Measurements from ENCODE around the gene NECAB2.

Gene NECAB2

GRCh38 chr16:83932955-83933673 lies 34.9 kb upstream of the NECAB2 start:
- DNase-seq: no peak
- no peak for TF ChIP-seq CTCF (IDR thresholded peaks at IDR 0.05; ENCODE audit: low read length)
- no peak for TF ChIP-seq EZH2phosphoT487 (IDR thresholded peaks at IDR 0.05; ENCODE audit: low read length)
- TF ChIP-seq EZH2 (optimal IDR thresholded peaks at IDR 0.05; ENCODE audit: low read depth, low read length): no peak
- H4K20me1 ChIP-seq (ENCODE audit: insufficient read depth, low read length): no peaks in the 10 kb centered on the region

GRCh38 chr16:83933885-83934683 lies 34.0 kb upstream of the NECAB2 start:
- no peak overlapping the region for H3K4me2 ChIP-seq (ENCODE audit: low read depth, low read length)
- no peak for TF ChIP-seq EZH2 (optimal IDR thresholded peaks at IDR 0.05; ENCODE audit: low read depth, low read length)
- no peak for TF ChIP-seq CTCF (IDR thresholded peaks at IDR 0.05; ENCODE audit: low read length)
- no peak for TF ChIP-seq EZH2phosphoT487 (IDR thresholded peaks at IDR 0.05; ENCODE audit: low read length)
- H3K27ac ChIP-seq (ENCODE audit: low read length): no peak overlapping the region
- H3K9ac ChIP-seq (ENCODE audit: low read length): no peak overlapping the region
- H3K9me2 ChIP-seq (replicated peaks; ENCODE audit: insufficient read depth, low read length): no peaks in the 10 kb centered on the region
- H3K79me2 ChIP-seq (ENCODE audit: low read length): no peaks in the 10 kb centered on the region
- H4K20me1 ChIP-seq (ENCODE audit: insufficient read depth, low read length): no peaks in the 10 kb centered on the region
- H2AFZ ChIP-seq (ENCODE audit: low read length): no peak overlapping the region
- DNase-seq: no peak
- H3K36me3 ChIP-seq (replicated peaks; ENCODE audit: insufficient read depth, low read length): no peaks in the 10 kb centered on the region
- H3F3A ChIP-seq (ENCODE audit: insufficient read depth, low read length): no peaks in the 10 kb centered on the region
- no peak overlapping the region for H3K4me3 ChIP-seq (ENCODE audit: low read length)
- H3K9me3 ChIP-seq (replicated peaks; ENCODE audit: insufficient read depth, low read length): no peaks in the 10 kb centered on the region
- no peaks in the 10 kb centered on the region for H3K4me1 ChIP-seq (ENCODE audit: low read length)
- H3K27me3 ChIP-seq (replicated peaks; ENCODE audit: insufficient read depth, low read length): no peaks in the 10 kb centered on the region; the same call in 1 of the 2 replicates

More at GRCh38 chr16:83932955-83933673, 34.9 kb upstream of the NECAB2 start:
- H3K27me3 ChIP-seq (replicated peaks; ENCODE audit: insufficient read depth, low read length): no peaks in the 10 kb centered on the region; the same call in 1 of the 2 replicates
- H2AFZ ChIP-seq (ENCODE audit: low read length): no peak overlapping the region
- H3K4me1 ChIP-seq (ENCODE audit: low read length): no peaks in the 10 kb centered on the region
- no peak overlapping the region for H3K4me3 ChIP-seq (ENCODE audit: low read length)
- no peaks in the 10 kb centered on the region for H3K36me3 ChIP-seq (replicated peaks; ENCODE audit: insufficient read depth, low read length)
- no peaks in the 10 kb centered on the region for H3K9me2 ChIP-seq (replicated peaks; ENCODE audit: insufficient read depth, low read length)
- no peaks in the 10 kb centered on the region for H3F3A ChIP-seq (ENCODE audit: insufficient read depth, low read length)
- H3K9me3 ChIP-seq (replicated peaks; ENCODE audit: insufficient read depth, low read length): no peaks in the 10 kb centered on the region
- H3K4me2 ChIP-seq (ENCODE audit: low read depth, low read length): no peak overlapping the region
- no peak overlapping the region for H3K9ac ChIP-seq (ENCODE audit: low read length)
- H3K79me2 ChIP-seq (ENCODE audit: low read length): no peaks in the 10 kb centered on the region
- no peak overlapping the region for H3K27ac ChIP-seq (ENCODE audit: low read length)

- no peaks in the 10 kb centered on the region for H3K4me1 ChIP-seq (ENCODE audit: low read length)
- TF ChIP-seq EZH2 (optimal IDR thresholded peaks at IDR 0.05; ENCODE audit: low read depth, low read length) (no peak), CTCF (IDR thresholded peaks at IDR 0.05; ENCODE audit: low read length) (no peak), EZH2phosphoT487 (IDR thresholded peaks at IDR 0.05; ENCODE audit: low read length) (no peak)
- no peaks in the 10 kb centered on the region for H3K9me2 ChIP-seq (replicated peaks; ENCODE audit: insufficient read depth, low read length)
- no peaks in the 10 kb centered on the region for H4K20me1 ChIP-seq (ENCODE audit: insufficient read depth, low read length)
- no peaks in the 10 kb centered on the region for H3K9me3 ChIP-seq (replicated peaks; ENCODE audit: insufficient read depth, low read length)
- no peak overlapping the region for H3K4me2 ChIP-seq (ENCODE audit: low read depth, low read length)
- H3K9ac ChIP-seq (ENCODE audit: low read length): no peak overlapping the region
- H3K79me2 ChIP-seq (ENCODE audit: low read length): no peaks in the 10 kb centered on the region
- no peak overlapping the region for H2AFZ ChIP-seq (ENCODE audit: low read length)
- no peaks in the 10 kb centered on the region for H3F3A ChIP-seq (ENCODE audit: insufficient read depth, low read length)
- no peak overlapping the region for H3K27ac ChIP-seq (ENCODE audit: low read length)
- no peak for DNase-seq
- no peak overlapping the region for H3K4me3 ChIP-seq (ENCODE audit: low read length)
- no peaks in the 10 kb centered on the region; the same call in 1 of the 2 replicates for H3K27me3 ChIP-seq (replicated peaks; ENCODE audit: insufficient read depth, low read length)
- H3K36me3 ChIP-seq (replicated peaks; ENCODE audit: insufficient read depth, low read length): no peaks in the 10 kb centered on the region
Observed at GRCh38 chr16:83934684-83934977, 33.4 kb upstream of the NECAB2 start.
